Loucy (cell line): ENCODE results near the gene FGF14.

Source experiments
- H2AFZ ChIP-seq: fragments of 200-600 bp; sonication (generic); 2 replicates; pipeline ENCODE4 v1.6.0; 2016; ENCODE audit warnings: antibody characterized with exemption, mild to moderate bottlenecking, low read length, moderate library complexity
- H3F3A ChIP-seq: fragments of 200-600 bp; 2 replicates; pipeline ENCODE4 v1.6.0; 2016; ENCODE audit warnings: antibody characterized with exemption, low read depth, mild to moderate bottlenecking
- H3K27me3 ChIP-seq: fragments of 200-600 bp; sonication (generic); 2 replicates; pipeline ENCODE4 v1.6.1; 2014; ENCODE audit warnings: low read length, mild to moderate bottlenecking; ENCODE audit not compliant: insufficient read depth, poor library complexity, severe bottlenecking
- H3K36me3 ChIP-seq: fragments of 200-600 bp; sonication (generic); 2 replicates; pipeline ENCODE4 v1.6.1; 2016; ENCODE audit warnings: low read length; ENCODE audit not compliant: insufficient read depth
- H3K4me1 ChIP-seq: fragments of 200-600 bp; sonication (generic); 2 replicates; pipeline ENCODE4 v1.5.1; 2014; ENCODE audit warnings: low read length, mild to moderate bottlenecking; ENCODE audit not compliant: insufficient read depth, poor library complexity, severe bottlenecking
- H3K4me2 ChIP-seq: fragments of 200-600 bp; sonication (generic); 2 replicates; pipeline ENCODE4 v1.6.0; 2014; ENCODE audit warnings: antibody characterized with exemption, low read length, low read depth, mild to moderate bottlenecking; ENCODE audit not compliant: poor library complexity, severe bottlenecking
- H3K4me3 ChIP-seq: fragments of 200-600 bp; sonication (generic); 2 replicates; pipeline ENCODE4 v1.5.1; 2014; ENCODE audit warnings: low read length, mild to moderate bottlenecking, mixed read lengths; ENCODE audit not compliant: poor library complexity, severe bottlenecking
- H3K79me2 ChIP-seq: fragments of 200-600 bp; sonication (generic); 2 replicates; pipeline ENCODE4 v1.6.1; 2014; ENCODE audit warnings: low read length; ENCODE audit not compliant: insufficient read depth
- H3K9ac ChIP-seq: fragments of 200-600 bp; sonication (generic); 2 replicates; pipeline ENCODE4 v1.6.0; 2014; ENCODE audit warnings: mild to moderate bottlenecking, low read depth, low read length, moderate library complexity; ENCODE audit not compliant: poor library complexity, severe bottlenecking
- H3K9me2 ChIP-seq: fragments of 200-600 bp; sonication (generic); replicated peaks from 2 replicates; pipeline ENCODE4 v1.6.1; 2016; ENCODE audit warnings: low read depth, low read length, mixed read lengths
- H3K9me3 ChIP-seq: fragments of 200-600 bp; sonication (generic); 2 replicates; pipeline ENCODE4 v1.6.1; 2014; ENCODE audit warnings: mild to moderate bottlenecking, antibody characterized with exemption, low read length, low read depth; ENCODE audit not compliant: insufficient read depth
- H4K20me1 ChIP-seq: fragments of 200-600 bp; sonication (generic); 2 replicates; pipeline ENCODE4 v1.6.0; 2014; ENCODE audit warnings: antibody characterized with exemption, low read length, mild to moderate bottlenecking; ENCODE audit not compliant: insufficient read depth, poor library complexity, severe bottlenecking
- CTCF ChIP-seq: fragments of 200-600 bp; sonication (generic); conservative IDR thresholded peaks from 2 replicates; pipeline ENCODE4 v1.5.1; 2014; ENCODE audit warnings: mild to moderate bottlenecking, antibody characterized with exemption, low read length
- EZH2phosphoT487 ChIP-seq: fragments of 200-600 bp; IDR thresholded peaks from 2 replicates; pipeline ENCODE4 v1.6.1; 2018; ENCODE audit warnings: antibody characterized with exemption, mild to moderate bottlenecking, moderate library complexity, borderline replicate concordance

The FGF14 gene

GRCh38 chr13:102227741-102228140 is 174.1 kb downstream of the FGF14 start:
- H3K9ac ChIP-seq, result no peak overlapping the region
- H4K20me1 ChIP-seq, result no peaks in the 10 kb centered on the region
- no peaks in the 10 kb centered on the region for H3F3A ChIP-seq
- no peak overlapping the region for H2AFZ ChIP-seq
- no peaks in the 10 kb centered on the region for H3K79me2 ChIP-seq
- no peaks in the 10 kb centered on the region for H3K9me2 ChIP-seq
- H3K4me2 ChIP-seq, result no peak overlapping the region
- 0 out of 2 replicates have a peak, but pooled peaks cover 3% of the 10 kb centered on the region for H3K9me3 ChIP-seq
- H3K27me3 ChIP-seq, result no peaks in the 10 kb centered on the region
- no peak for TF ChIP-seq EZH2phosphoT487
- no peak for TF ChIP-seq CTCF
- H3K4me1 ChIP-seq, result no peaks in the 10 kb centered on the region
- H3K36me3 ChIP-seq, result no peaks in the 10 kb centered on the region
- H3K4me3 ChIP-seq, result no peak overlapping the region

- Histone ChIP-seq H3K9me2 (no peaks in the 10 kb centered on the region), H3K9ac (no peak overlapping the region)
These were observed 175.3 kb downstream of the FGF14 start for GRCh38 chr13:102226591-102226990.

GRCh38 chr13:102225892-102226291 is 176.0 kb downstream of the FGF14 start:
- Histone ChIP-seq H3K36me3 (no peaks in the 10 kb centered on the region), H3K79me2 (no peaks in the 10 kb centered on the region), H3F3A (no peaks in the 10 kb centered on the region), H3K9me2 (no peaks in the 10 kb centered on the region), H4K20me1 (no peaks in the 10 kb centered on the region), H3K4me1 (no peaks in the 10 kb centered on the region), H3K4me2 (no peak overlapping the region), H2AFZ (no peak overlapping the region), H3K9me3 (0 out of 2 replicates have a peak, but pooled peaks cover 3% of the 10 kb centered on the region), H3K27me3 (no peaks in the 10 kb centered on the region), H3K9ac (no peak overlapping the region), H3K4me3 (no peak overlapping the region)
- no peak for TF ChIP-seq EZH2phosphoT487
- TF ChIP-seq CTCF, result no peak

More at GRCh38 chr13:102226591-102226990, 175.3 kb downstream of the FGF14 start:
- H3K9me3 ChIP-seq, result 0 out of 2 replicates have a peak, but pooled peaks cover 3% of the 10 kb centered on the region
- H3K36me3 ChIP-seq, result no peaks in the 10 kb centered on the region
- H3K79me2 ChIP-seq, result no peaks in the 10 kb centered on the region
- no peak overlapping the region for H3K4me2 ChIP-seq
- no peaks in the 10 kb centered on the region for H3K4me1 ChIP-seq
- H3K27me3 ChIP-seq, result no peaks in the 10 kb centered on the region
- TF ChIP-seq CTCF (no peak), EZH2phosphoT487 (no peak)
- H2AFZ ChIP-seq, result no peak overlapping the region
- no peaks in the 10 kb centered on the region for H4K20me1 ChIP-seq
- H3F3A ChIP-seq, result no peaks in the 10 kb centered on the region
- H3K4me3 ChIP-seq, result no peak overlapping the region
